Stimulated activated CD4-positive, alpha-beta T cell treated with anti-CD3 and anti-CD28 coated beads, Interleukin-4, amount 100 ng/mL, for 4 hours (primary cell): ENCODE data around the gene CARNS1.
"Not testable (repeated sequence)": the region's sequence is repeated elsewhere in the genome, so short reads cannot be mapped to it uniquely, and the experiment has no call there.

ENCODE experiments used
- DNase-seq, 2 experiments: peaks; one replicate each; pipeline ENCODE4 v3.0.0-alpha.2; 2020

Gene CARNS1

GRCh38 chr11:67410984-67411784, 4.3 kb upstream of the CARNS1 start:
- no peak for DNase-seq

GRCh38 chr11:67411785-67412152, 3.7 kb upstream of the CARNS1 start:
- no peak for DNase-seq

GRCh38 chr11:67412495-67413179, 2.8 kb upstream of the CARNS1 start:
- DNase-seq: no peak

GRCh38 chr11:67413266-67413849, 2.1 kb upstream of the CARNS1 start:
- DNase-seq: no peak

GRCh38 chr11:67416416-67417335, 1.2 kb downstream of the CARNS1 start:
- peak in 1 of 2 experiments; percentile 82 for DNase-seq

GRCh38 chr11:67417425-67417824, 1.9 kb downstream of the CARNS1 start:
- DNase-seq: no peak

- no peak for DNase-seq
Observed at GRCh38 chr11:67418476-67419281, 3.2 kb downstream of the CARNS1 start.

- no peak for DNase-seq
Observed at GRCh38 chr11:67419325-67420049, 4.0 kb downstream of the CARNS1 start.

- DNase-seq: no peak
Observed at GRCh38 chr11:67420147-67420645, 4.7 kb downstream of the CARNS1 start.

GRCh38 chr11:67420646-67421429, 5.4 kb downstream of the CARNS1 start:
- DNase-seq: peak; percentile 97 to 100

- no peak for DNase-seq
Observed at GRCh38 chr11:67421430-67422031, 6.1 kb downstream of the CARNS1 start.

GRCh38 chr11:67422891-67423290, 7.4 kb downstream of the CARNS1 start:
- DNase-seq: no peak

- no peak for DNase-seq
Observed at GRCh38 chr11:67423466-67423865, 8.0 kb downstream of the CARNS1 start.

- DNase-seq: no peak
Observed at GRCh38 chr11:67423891-67424613, 8.6 kb downstream of the CARNS1 start.

- DNase-seq: not testable (repeated sequence)
Observed at GRCh38 chr11:67427364-67427859, 11.9 kb downstream of the CARNS1 start.

GRCh38 chr11:67428052-67429001, 12.8 kb downstream of the CARNS1 start, which contains the start of gene RPS6KB2:
Gene RPS6KB2, plus strand, starts transcription at chr11:67428494. Its CDS starts 52 bp downstream, at chr11:67428546.
- DNase-seq: peak; percentile 98 to 99

GRCh38 chr11:67429038-67429668, 13.7 kb downstream of the CARNS1 start:
- no peak for DNase-seq
